HepG2 (cell line): ENCODE data around the gene FUT1. TPM values are rescaled to one million over a fixed set of nuclear protein-coding genes. Genes with fewer than 3 reads are reported as not detected.

Experiments used
- AKAP8 ChIP-seq: sonication (generic); formaldehyde crosslinking; IDR thresholded peaks from 2 replicates; pipeline ENCODE4 v1.5.1; 2020; ENCODE audit warnings: mild to moderate bottlenecking, missing genetic modification reagents
- ATM ChIP-seq: fragments of 450-650 bp; IDR thresholded peaks from 2 replicates; pipeline ENCODE4 v1.7.1; 2017; ENCODE audit warnings: mild to moderate bottlenecking, borderline replicate concordance
- CENPT ChIP-seq: sonication (generic); formaldehyde crosslinking; IDR thresholded peaks from 2 replicates; pipeline ENCODE4 v1.8.0; 2022; ENCODE audit warnings: low read depth, mild to moderate bottlenecking, moderate library complexity, missing genetic modification reagents
- CREM ChIP-seq, 2 experiments: sonication (generic) in 1 of 2; formaldehyde crosslinking in 1 of 2; IDR thresholded peaks; 2 replicates each; pipeline versions ENCODE4 v1.4.0 to v1.6.1; 2016 to 2020; ENCODE audit warnings: antibody characterized with exemption in 1 of 2, mild to moderate bottlenecking in 1 of 2, missing genetic modification reagents in 1 of 2
- DMAP1 ChIP-seq: IDR thresholded peaks from 2 replicates; pipeline ENCODE4 v1.6.1; 2016
- DNMT1 ChIP-seq: sonication (generic); formaldehyde crosslinking; IDR thresholded peaks from 2 replicates; pipeline ENCODE4 v1.5.1; 2020; ENCODE audit warnings: mild to moderate bottlenecking, missing genetic modification reagents
- ERF ChIP-seq: IDR thresholded peaks from 2 replicates; pipeline ENCODE4 v1.6.1; 2018; ENCODE audit warnings: missing biosample characterization, missing genetic modification reagents
- FOXJ3 ChIP-seq: sonication (generic); formaldehyde crosslinking; IDR thresholded peaks from 2 replicates; pipeline ENCODE4 v1.4.0; 2020; ENCODE audit warnings: missing genetic modification reagents, mild to moderate bottlenecking, borderline replicate concordance
- HIVEP1 ChIP-seq: sonication (generic); formaldehyde crosslinking; IDR thresholded peaks from 2 replicates; pipeline ENCODE4 v1.4.0; 2020; ENCODE audit warnings: mild to moderate bottlenecking, missing genetic modification reagents
- KDM6A ChIP-seq: IDR thresholded peaks from 2 replicates; pipeline ENCODE4 v1.6.1; 2016; ENCODE audit warnings: low read depth
- KLF16 ChIP-seq, 2 experiments: sonication (generic) in 1 of 2; formaldehyde crosslinking in 1 of 2; IDR thresholded peaks; 2 replicates each; pipeline versions ENCODE4 v1.6.1 to v1.8.0; 2016 to 2023; ENCODE audit warnings: missing genetic modification reagents in 2 of 2, missing compliant biosample characterization in 1 of 2
- KLF9 ChIP-seq: IDR thresholded peaks from 2 replicates; pipeline ENCODE4 v1.6.1; 2016; ENCODE audit warnings: low read depth
- MEF2D ChIP-seq: sonication (generic); formaldehyde crosslinking; IDR thresholded peaks from 2 replicates; pipeline ENCODE4 v1.5.1; 2020; ENCODE audit warnings: mild to moderate bottlenecking, missing genetic modification reagents
- RXRB ChIP-seq: IDR thresholded peaks from 2 replicates; pipeline ENCODE4 v1.6.1; 2016; ENCODE audit warnings: borderline replicate concordance, missing genetic modification reagents, missing compliant biosample characterization
- SALL1 ChIP-seq: sonication (generic); formaldehyde crosslinking; IDR thresholded peaks from 2 replicates; pipeline ENCODE4 v1.8.0; 2022; ENCODE audit warnings: mild to moderate bottlenecking, missing genetic modification reagents
- SIN3B ChIP-seq: fragments of 150-350 bp; IDR thresholded peaks from 2 replicates; pipeline ENCODE4 v1.6.1; 2014; ENCODE audit warnings: low read length
- SIX4 ChIP-seq: sonication (generic); formaldehyde crosslinking; IDR thresholded peaks from 2 replicates; pipeline ENCODE4 v1.4.0; 2020; ENCODE audit warnings: missing genetic modification reagents
- SP140L ChIP-seq: sonication (generic); formaldehyde crosslinking; IDR thresholded peaks from 2 replicates; pipeline ENCODE4 v1.4.0; 2020; ENCODE audit warnings: missing genetic modification reagents, borderline replicate concordance
- ZBTB7A ChIP-seq: sonication (generic); formaldehyde crosslinking; IDR thresholded peaks from 2 replicates; pipeline ENCODE4 v1.8.0; 2022; ENCODE audit warnings: mild to moderate bottlenecking, missing genetic modification reagents
- ZNF136 ChIP-seq: sonication (generic); formaldehyde crosslinking; IDR thresholded peaks from 2 replicates; pipeline ENCODE4 v1.8.1; 2022; ENCODE audit warnings: low read depth, mild to moderate bottlenecking, moderate library complexity, missing genetic modification reagents
- ZNF224 ChIP-seq: sonication (generic); formaldehyde crosslinking; IDR thresholded peaks from 2 replicates; pipeline ENCODE4 v1.5.0; 2020; ENCODE audit warnings: mild to moderate bottlenecking, missing genetic modification reagents
- ZNF296 ChIP-seq: sonication (generic); formaldehyde crosslinking; conservative IDR thresholded peaks from 2 replicates; pipeline ENCODE4 v1.5.0; 2020; ENCODE audit warnings: mild to moderate bottlenecking, missing genetic modification reagents
- ZNF333 ChIP-seq: sonication (generic); formaldehyde crosslinking; IDR thresholded peaks from 2 replicates; pipeline ENCODE4 v1.4.0; 2020; ENCODE audit warnings: mild to moderate bottlenecking, missing genetic modification reagents, borderline replicate concordance
- ZNF367 ChIP-seq: sonication (generic); formaldehyde crosslinking; IDR thresholded peaks from 2 replicates; pipeline ENCODE4 v1.4.0; 2020; ENCODE audit warnings: missing genetic modification reagents, borderline replicate concordance
- ZSCAN21 ChIP-seq: sonication (generic); formaldehyde crosslinking; IDR thresholded peaks from 2 replicates; pipeline ENCODE4 v1.8.0; 2022; ENCODE audit warnings: mild to moderate bottlenecking, missing genetic modification reagents, moderate library complexity, borderline replicate concordance
- ZZZ3 ChIP-seq: sonication (generic); formaldehyde crosslinking; IDR thresholded peaks from 2 replicates; pipeline ENCODE4 v1.4.0; 2020; ENCODE audit warnings: missing genetic modification reagents, mild to moderate bottlenecking, borderline replicate concordance
- polyA plus RNA-seq, 8 experiments: library from polyadenylated mRNA; depleted of rRNA in 3 of 8; stranded (reverse) in 7 of 8; unstranded in 1 of 8; fragments of >200 nt; fragmentation: Illumina TruSeq in 4 of 8; extraction: Trizol in 4 of 8; gene quantifications; 2 replicates each; pipeline versions ENCODE4 v1.2.1 to v1.2.3, GENCODE V29; 2011 to 2016; ENCODE audit warnings: low read depth in 4 of 8, missing spikeins in 1 of 8, mixed read lengths in 1 of 8; ENCODE audit not compliant: insufficient read depth in 1 of 8
- total RNA-seq, 5 experiments: library from RNA; depleted of rRNA; stranded (reverse); fragments of >200 nt; fragmentation: Illumina TruSeq; extraction: Trizol; gene quantifications; 2 replicates each; pipeline ENCODE4 v1.2.3, GENCODE V29; 2016; ENCODE audit warnings: low read depth in 1 of 5
- TF ChIP-seq, protein P1 (sequence below): conservative IDR thresholded peaks from 2 replicates; pipeline ENCODE4 v1.6.1; 2018; ENCODE audit warnings: missing genetic modification reagents
- TF ChIP-seq, protein P2 (sequence below): sonication (generic); formaldehyde crosslinking; IDR thresholded peaks from 2 replicates; pipeline ENCODE4 v1.8.1; 2023; ENCODE audit warnings: missing genetic modification reagents, inconsistent platforms, borderline replicate concordance
- TF ChIP-seq, protein P3 (sequence below): IDR thresholded peaks from 2 replicates; pipeline ENCODE4 v1.6.1; 2012; ENCODE audit warnings: low read depth, low read length, improper control_type of control experiment

The FUT1 gene
- total and polyA plus RNA-seq, 2 of the 13 experiments (the other 11 are each of a cell fraction or from before 2014, with no cell fraction given), result 0.07 to 1.1 TPM

- TF ChIP-seq SP140L (CRISPR knock-in tag), result no peak
- TF ChIP-seq SALL1 (CRISPR knock-in tag), result peak; percentile 72; the same call in 1 of the 2 replicates
- TF ChIP-seq FOXJ3 (CRISPR knock-in tag), result no peak
- TF ChIP-seq MEF2D (CRISPR knock-in tag), result no peak; the same call in 1 of the 2 replicates
- no peak for TF ChIP-seq DNMT1
- TF ChIP-seq ZSCAN21, result 0 out of 2 replicates have a peak, but pooled peaks have one; percentile 44
- TF ChIP-seq, protein P1, sequence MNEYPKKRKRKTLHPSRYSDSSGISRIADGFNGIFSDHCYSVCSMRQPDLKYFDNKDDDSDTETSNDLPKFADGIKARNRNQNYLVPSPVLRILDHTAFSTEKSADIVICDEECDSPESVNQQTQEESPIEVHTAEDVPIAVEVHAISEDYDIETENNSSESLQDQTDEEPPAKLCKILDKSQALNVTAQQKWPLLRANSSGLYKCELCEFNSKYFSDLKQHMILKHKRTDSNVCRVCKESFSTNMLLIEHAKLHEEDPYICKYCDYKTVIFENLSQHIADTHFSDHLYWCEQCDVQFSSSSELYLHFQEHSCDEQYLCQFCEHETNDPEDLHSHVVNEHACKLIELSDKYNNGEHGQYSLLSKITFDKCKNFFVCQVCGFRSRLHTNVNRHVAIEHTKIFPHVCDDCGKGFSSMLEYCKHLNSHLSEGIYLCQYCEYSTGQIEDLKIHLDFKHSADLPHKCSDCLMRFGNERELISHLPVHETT (CRISPR knock-in tag), result no peak
- TF ChIP-seq, protein P2, sequence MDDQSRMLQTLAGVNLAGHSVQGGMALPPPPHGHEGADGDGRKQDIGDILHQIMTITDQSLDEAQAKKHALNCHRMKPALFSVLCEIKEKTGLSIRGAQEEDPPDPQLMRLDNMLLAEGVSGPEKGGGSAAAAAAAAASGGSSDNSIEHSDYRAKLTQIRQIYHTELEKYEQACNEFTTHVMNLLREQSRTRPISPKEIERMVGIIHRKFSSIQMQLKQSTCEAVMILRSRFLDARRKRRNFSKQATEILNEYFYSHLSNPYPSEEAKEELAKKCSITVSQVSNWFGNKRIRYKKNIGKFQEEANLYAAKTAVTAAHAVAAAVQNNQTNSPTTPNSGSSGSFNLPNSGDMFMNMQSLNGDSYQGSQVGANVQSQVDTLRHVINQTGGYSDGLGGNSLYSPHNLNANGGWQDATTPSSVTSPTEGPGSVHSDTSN (CRISPR knock-in tag), result no peak
- TF ChIP-seq KDM6A (CRISPR knock-in tag), result peak; percentile 71; the same call in 1 of the 2 replicates
- no peak for TF ChIP-seq SIN3B
- 0 out of 4 replicates have a peak, but pooled peaks of 1 of the 2 experiments have one; percentile 41 for TF ChIP-seq KLF16 (CRISPR knock-in tag; IDR thresholded peaks at IDR 0.05)
- peak; percentile 51 for TF ChIP-seq HIVEP1 (CRISPR knock-in tag)
- peak; percentile 45; the same call in 1 of the 2 replicates for TF ChIP-seq DMAP1 (CRISPR knock-in tag)
- no peak for TF ChIP-seq ZNF224 (CRISPR knock-in tag)
- TF ChIP-seq CREM (IDR thresholded peaks at IDR 0.05), result peak; percentile 55; the same call in 1 of the 2 replicates
- TF ChIP-seq CREM (CRISPR knock-in tag; IDR thresholded peaks at IDR 0.05), result no peak
- TF ChIP-seq, protein P3, sequence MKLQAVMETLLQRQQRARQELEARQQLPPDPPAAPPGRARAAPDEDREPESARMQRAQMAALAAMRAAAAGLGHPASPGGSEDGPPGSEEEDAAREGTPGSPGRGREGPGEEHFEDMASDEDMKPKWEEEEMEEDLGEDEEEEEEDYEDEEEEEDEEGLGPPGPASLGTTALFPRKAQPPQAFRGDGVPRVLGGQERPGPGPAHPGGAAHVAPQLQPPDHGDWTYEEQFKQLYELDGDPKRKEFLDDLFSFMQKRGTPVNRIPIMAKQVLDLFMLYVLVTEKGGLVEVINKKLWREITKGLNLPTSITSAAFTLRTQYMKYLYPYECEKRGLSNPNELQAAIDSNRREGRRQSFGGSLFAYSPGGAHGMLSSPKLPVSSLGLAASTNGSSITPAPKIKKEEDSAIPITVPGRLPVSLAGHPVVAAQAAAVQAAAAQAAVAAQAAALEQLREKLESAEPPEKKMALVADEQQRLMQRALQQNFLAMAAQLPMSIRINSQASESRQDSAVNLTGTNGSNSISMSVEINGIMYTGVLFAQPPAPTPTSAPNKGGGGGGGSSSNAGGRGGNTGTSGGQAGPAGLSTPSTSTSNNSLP, result no peak
- TF ChIP-seq ERF (CRISPR knock-in tag), result no peak; the same call in 1 of the 2 replicates
- no peak for TF ChIP-seq ZZZ3
- TF ChIP-seq RXRB, result peak; percentile 98
- TF ChIP-seq KLF9 (CRISPR knock-in tag), result no peak
- TF ChIP-seq ATM, result peak; percentile 66; the same call in 1 of the 2 replicates
- no peak for TF ChIP-seq ZNF296 (CRISPR knock-in tag)
- TF ChIP-seq AKAP8, result peak; percentile 41; the same call in 1 of the 2 replicates
- peak; percentile 33; the same call in 1 of the 2 replicates for TF ChIP-seq SIX4 (CRISPR knock-in tag)
- TF ChIP-seq CENPT, result no peak
- no peak for TF ChIP-seq ZNF367 (CRISPR knock-in tag)
- no peak for TF ChIP-seq ZNF136 (CRISPR knock-in tag)
- TF ChIP-seq ZBTB7A, result no peak
- TF ChIP-seq ZNF333 (CRISPR knock-in tag), result no peak
Measured at GRCh38 chr19:48718711-48719231, 33.7 kb downstream of the FUT1 start (continued).
